ENCODE measurements around the gene PAPPA. TPM values are rescaled to one million over a fixed set of nuclear protein-coding genes. Genes with fewer than 3 reads are reported as not detected.

PAPPA gene
- total RNA-seq, 1 experiment from 2014 or later = 0.22 TPM

DNA sequence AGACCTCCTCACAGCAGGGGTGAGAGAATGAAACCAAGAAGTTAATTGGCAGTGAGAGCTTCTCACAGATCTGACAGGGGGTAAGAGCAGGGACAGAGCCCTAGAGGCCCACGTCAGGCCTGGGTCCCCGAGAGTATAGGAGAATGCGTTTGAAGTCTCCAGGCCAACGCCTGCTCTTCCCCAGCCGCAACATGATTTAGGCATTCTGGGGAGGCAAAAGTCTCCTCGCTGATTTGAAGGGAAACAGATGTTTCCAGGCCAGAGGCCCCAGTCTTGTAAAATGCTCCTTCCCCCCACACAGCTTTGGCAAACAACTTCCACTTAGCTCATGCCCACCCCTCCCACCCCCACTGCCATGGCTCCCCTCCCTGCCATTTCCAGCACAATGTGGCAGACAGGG lies 294.3 kb downstream of the PAPPA start (continued):
- no peak for TF ChIP-seq NFE2L1 (CRISPR knock-in tag; IDR thresholded peaks at IDR 0.05)

DNA sequence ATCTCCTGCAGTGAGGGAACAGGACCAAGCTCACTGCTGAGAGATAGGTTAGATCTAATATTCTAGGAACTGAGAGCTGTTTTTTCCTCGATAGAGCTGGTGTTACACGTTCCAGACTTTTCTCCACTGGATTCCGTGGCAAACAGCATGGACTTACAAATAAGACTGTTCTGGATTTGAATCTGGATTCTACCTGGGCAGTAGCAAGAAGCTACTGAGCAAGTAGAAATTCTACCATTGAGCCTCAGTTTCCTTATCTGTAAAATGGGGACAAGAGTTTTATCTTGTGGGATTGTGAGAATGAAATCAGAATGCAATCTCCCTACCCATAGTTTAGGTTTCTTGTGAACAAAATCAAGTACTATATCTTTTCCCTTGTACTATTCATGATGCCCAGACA lies 294.8 kb downstream of the PAPPA start:
- POLR2A ChIA-PET = no interaction called here
- Mint-ChIP-seq H3K4me1 (peaks cover 10% of the 10 kb centered on the region), H3K9me3 (no peaks in the 10 kb centered on the region), H3K27ac (no peak overlapping the region), H3K36me3 (no peaks in the 10 kb centered on the region), H3K27me3 (ENCODE audit: low read depth) (no peaks in the 10 kb centered on the region), H3K4me3 (no peak overlapping the region)
- no peak for ATAC-seq
- DNase-seq (ENCODE audit: low spot score) = no peak
- no peak for TF ChIP-seq CREB1 (CRISPR knock-in tag; IDR thresholded peaks at IDR 0.05)
- TF ChIP-seq, protein P1, sequence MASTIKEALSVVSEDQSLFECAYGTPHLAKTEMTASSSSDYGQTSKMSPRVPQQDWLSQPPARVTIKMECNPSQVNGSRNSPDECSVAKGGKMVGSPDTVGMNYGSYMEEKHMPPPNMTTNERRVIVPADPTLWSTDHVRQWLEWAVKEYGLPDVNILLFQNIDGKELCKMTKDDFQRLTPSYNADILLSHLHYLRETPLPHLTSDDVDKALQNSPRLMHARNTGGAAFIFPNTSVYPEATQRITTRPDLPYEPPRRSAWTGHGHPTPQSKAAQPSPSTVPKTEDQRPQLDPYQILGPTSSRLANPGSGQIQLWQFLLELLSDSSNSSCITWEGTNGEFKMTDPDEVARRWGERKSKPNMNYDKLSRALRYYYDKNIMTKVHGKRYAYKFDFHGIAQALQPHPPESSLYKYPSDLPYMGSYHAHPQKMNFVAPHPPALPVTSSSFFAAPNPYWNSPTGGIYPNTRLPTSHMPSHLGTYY (CRISPR knock-in tag; IDR thresholded peaks at IDR 0.05) = no peak
- no peak for TF ChIP-seq GTF2I (CRISPR knock-in tag; conservative IDR thresholded peaks at IDR 0.05)
- TF ChIP-seq, protein P2, sequence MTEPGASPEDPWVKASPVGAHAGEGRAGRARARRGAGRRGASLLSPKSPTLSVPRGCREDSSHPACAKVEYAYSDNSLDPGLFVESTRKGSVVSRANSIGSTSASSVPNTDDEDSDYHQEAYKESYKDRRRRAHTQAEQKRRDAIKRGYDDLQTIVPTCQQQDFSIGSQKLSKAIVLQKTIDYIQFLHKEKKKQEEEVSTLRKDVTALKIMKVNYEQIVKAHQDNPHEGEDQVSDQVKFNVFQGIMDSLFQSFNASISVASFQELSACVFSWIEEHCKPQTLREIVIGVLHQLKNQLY (CRISPR knock-in tag; IDR thresholded peaks at IDR 0.05) = no peak
- TF ChIP-seq FOXP1 (CRISPR knock-in tag; IDR thresholded peaks at IDR 0.05; ENCODE audit: borderline replicate concordance) = no peak
- no peak for TF ChIP-seq NFE2L1 (CRISPR knock-in tag; IDR thresholded peaks at IDR 0.05)
- TF ChIP-seq SMAD3 (CRISPR knock-in tag; IDR thresholded peaks at IDR 0.05; ENCODE audit: borderline replicate concordance) = no peak
- no peak for TF ChIP-seq ZNF423 (CRISPR knock-in tag; IDR thresholded peaks at IDR 0.05)
- TF ChIP-seq ZNF121 (CRISPR knock-in tag; IDR thresholded peaks at IDR 0.05) = no peak
- no peak for TF ChIP-seq NR1H2 (CRISPR knock-in tag; IDR thresholded peaks at IDR 0.05)
- TF ChIP-seq, protein P3, sequence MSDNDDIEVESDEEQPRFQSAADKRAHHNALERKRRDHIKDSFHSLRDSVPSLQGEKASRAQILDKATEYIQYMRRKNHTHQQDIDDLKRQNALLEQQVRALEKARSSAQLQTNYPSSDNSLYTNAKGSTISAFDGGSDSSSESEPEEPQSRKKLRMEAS (CRISPR knock-in tag; IDR thresholded peaks at IDR 0.05) = no peak
- TF ChIP-seq, protein P4, sequence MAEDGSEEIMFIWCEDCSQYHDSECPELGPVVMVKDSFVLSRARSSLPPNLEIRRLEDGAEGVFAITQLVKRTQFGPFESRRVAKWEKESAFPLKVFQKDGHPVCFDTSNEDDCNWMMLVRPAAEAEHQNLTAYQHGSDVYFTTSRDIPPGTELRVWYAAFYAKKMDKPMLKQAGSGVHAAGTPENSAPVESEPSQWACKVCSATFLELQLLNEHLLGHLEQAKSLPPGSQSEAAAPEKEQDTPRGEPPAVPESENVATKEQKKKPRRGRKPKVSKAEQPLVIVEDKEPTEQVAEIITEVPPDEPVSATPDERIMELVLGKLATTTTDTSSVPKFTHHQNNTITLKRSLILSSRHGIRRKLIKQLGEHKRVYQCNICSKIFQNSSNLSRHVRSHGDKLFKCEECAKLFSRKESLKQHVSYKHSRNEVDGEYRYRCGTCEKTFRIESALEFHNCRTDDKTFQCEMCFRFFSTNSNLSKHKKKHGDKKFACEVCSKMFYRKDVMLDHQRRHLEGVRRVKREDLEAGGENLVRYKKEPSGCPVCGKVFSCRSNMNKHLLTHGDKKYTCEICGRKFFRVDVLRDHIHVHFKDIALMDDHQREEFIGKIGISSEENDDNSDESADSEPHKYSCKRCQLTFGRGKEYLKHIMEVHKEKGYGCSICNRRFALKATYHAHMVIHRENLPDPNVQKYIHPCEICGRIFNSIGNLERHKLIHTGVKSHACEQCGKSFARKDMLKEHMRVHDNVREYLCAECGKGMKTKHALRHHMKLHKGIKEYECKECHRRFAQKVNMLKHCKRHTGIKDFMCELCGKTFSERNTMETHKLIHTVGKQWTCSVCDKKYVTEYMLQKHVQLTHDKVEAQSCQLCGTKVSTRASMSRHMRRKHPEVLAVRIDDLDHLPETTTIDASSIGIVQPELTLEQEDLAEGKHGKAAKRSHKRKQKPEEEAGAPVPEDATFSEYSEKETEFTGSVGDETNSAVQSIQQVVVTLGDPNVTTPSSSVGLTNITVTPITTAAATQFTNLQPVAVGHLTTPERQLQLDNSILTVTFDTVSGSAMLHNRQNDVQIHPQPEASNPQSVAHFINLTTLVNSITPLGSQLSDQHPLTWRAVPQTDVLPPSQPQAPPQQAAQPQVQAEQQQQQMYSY (CRISPR knock-in tag; IDR thresholded peaks at IDR 0.05) = no peak
- CTCF ChIA-PET = no interaction called here

DNA sequence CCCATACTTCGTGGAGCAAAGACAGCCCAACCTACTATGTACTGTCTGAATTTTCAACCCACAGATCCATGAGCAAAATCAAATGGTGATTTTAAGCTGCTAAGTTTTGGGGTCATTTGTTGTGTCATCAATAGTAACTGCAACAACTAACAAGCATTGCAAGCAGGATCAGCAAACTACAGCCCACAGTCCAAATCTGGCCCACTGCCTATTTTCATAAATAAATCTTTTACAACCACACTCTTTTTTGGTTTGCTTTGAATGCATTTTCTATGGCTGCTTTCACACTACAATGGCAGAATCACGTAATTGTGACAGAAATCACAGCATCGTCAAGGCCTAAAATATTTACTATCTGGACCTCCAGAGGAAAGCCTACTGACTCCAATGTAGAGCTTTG lies 296.4 kb downstream of the PAPPA start:
- TF ChIP-seq ZNF263 (CRISPR knock-in tag; IDR thresholded peaks at IDR 0.05; ENCODE audit: low read depth) = no peak
- no peak for TF ChIP-seq KAT7 (CRISPR knock-in tag; IDR thresholded peaks at IDR 0.05; ENCODE audit: borderline replicate concordance)
- TF ChIP-seq, protein P5, sequence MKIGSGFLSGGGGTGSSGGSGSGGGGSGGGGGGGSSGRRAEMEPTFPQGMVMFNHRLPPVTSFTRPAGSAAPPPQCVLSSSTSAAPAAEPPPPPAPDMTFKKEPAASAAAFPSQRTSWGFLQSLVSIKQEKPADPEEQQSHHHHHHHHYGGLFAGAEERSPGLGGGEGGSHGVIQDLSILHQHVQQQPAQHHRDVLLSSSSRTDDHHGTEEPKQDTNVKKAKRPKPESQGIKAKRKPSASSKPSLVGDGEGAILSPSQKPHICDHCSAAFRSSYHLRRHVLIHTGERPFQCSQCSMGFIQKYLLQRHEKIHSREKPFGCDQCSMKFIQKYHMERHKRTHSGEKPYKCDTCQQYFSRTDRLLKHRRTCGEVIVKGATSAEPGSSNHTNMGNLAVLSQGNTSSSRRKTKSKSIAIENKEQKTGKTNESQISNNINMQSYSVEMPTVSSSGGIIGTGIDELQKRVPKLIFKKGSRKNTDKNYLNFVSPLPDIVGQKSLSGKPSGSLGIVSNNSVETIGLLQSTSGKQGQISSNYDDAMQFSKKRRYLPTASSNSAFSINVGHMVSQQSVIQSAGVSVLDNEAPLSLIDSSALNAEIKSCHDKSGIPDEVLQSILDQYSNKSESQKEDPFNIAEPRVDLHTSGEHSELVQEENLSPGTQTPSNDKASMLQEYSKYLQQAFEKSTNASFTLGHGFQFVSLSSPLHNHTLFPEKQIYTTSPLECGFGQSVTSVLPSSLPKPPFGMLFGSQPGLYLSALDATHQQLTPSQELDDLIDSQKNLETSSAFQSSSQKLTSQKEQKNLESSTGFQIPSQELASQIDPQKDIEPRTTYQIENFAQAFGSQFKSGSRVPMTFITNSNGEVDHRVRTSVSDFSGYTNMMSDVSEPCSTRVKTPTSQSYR (CRISPR knock-in tag; IDR thresholded peaks at IDR 0.05) = no peak
- H3K36me3 Mint-ChIP-seq = peaks cover 2% of the 10 kb centered on the region; the same call in 1 of the 2 replicates
- H3K9me3 Mint-ChIP-seq = peaks cover 9% of the 10 kb centered on the region
- POLR2A ChIA-PET = no interaction called here
- H3K4me3 Mint-ChIP-seq = no peak overlapping the region
- ATAC-seq (no peak), DNase-seq (ENCODE audit: low spot score) (no peak)
- H3K27ac Mint-ChIP-seq = no peak overlapping the region
- no peaks in the 10 kb centered on the region for H3K27me3 Mint-ChIP-seq (ENCODE audit: low read depth)
- CTCF ChIA-PET = no interaction called here
- H3K4me1 Mint-ChIP-seq = peaks cover 10% of the 10 kb centered on the region

All from WTC11 (cell line).